HUES64 (cell line): ENCODE data around the gene CDCP2.
"Not testable (repeated sequence)": the region's sequence is repeated elsewhere in the genome, so short reads cannot be mapped to it uniquely, and the experiment has no call there.

Experiments
- H3K27ac ChIP-seq: 2 replicates; pipeline ENCODE4 v1.7.0; 2013; ENCODE audit warnings: low read depth, low read length, inconsistent platforms
- H3K27me3 ChIP-seq: 2 replicates; pipeline ENCODE4 v1.6.1; 2013; ENCODE audit warnings: mild to moderate bottlenecking, low read length; ENCODE audit not compliant: insufficient read depth
- H3K36me3 ChIP-seq: 2 replicates; pipeline ENCODE4 v1.6.1; 2013; ENCODE audit warnings: mild to moderate bottlenecking, low read length; ENCODE audit not compliant: insufficient read depth
- H3K4me1 ChIP-seq: 2 replicates; pipeline ENCODE4 v1.6.1; 2013; ENCODE audit warnings: mild to moderate bottlenecking, low read length, moderate library complexity; ENCODE audit not compliant: insufficient read depth
- H3K4me3 ChIP-seq: 2 replicates; pipeline ENCODE4 v1.5.1; 2013; ENCODE audit warnings: mild to moderate bottlenecking, low read length, moderate library complexity
- H3K9ac ChIP-seq: 2 replicates; pipeline ENCODE4 v1.6.1; 2013; ENCODE audit warnings: mild to moderate bottlenecking, low read depth, low read length
- H3K9me3 ChIP-seq: 2 replicates; pipeline ENCODE4 v1.6.1; 2013; ENCODE audit warnings: low read depth, low read length; ENCODE audit not compliant: insufficient read depth
- WGBS: fragments of 150-250, 120-280 bp; methylation state at CpG from one replicate; pipeline ENCODE4 v1.1.7; 2013; ENCODE audit warnings: missing lambda C conversion rate; 5-methylcytosine and 5-hydroxymethylcytosine counted together

The CDCP2 gene

DNA sequence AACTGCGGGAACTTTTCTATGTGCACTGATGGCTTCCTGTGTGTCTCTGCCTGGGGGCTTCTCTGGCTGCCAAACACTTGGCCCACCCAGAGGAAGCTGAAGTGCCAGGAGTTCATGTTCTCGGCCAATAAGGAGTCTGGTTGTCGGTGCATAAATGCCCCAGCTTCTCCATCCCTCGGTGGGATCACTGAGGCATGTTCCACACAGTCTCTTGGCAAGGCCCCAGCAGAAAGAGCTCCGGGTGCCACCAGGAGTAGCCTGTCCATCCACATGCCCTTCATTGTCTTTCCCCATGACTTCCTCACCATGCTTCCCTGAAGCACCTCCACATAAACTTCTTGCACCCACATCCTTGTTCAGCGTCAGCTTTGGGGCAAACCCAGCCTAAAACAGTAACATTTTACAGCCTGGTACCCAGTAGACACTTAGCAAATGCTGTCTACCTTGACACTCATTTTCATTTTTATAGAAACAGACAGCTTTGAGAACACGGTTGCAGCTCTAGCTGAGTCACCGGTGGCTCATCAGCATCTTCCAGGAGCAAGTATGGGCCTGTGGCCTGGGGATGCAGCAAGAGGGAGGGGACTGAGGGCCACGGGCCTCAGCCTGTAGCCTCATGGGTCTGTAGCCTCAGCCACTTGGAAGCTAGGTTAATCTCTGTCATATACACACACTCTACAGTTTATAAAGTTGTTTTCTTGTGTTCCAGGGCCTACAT lies 14.8 kb upstream of the CDCP2 start:
- Histone ChIP-seq H3K9ac (no peak overlapping the region), H3K4me1 (no peaks in the 10 kb centered on the region), H3K4me3 (no peak overlapping the region), H3K27ac (no peak overlapping the region), H3K36me3 (no peaks in the 10 kb centered on the region), H3K9me3 (no peaks in the 10 kb centered on the region), H3K27me3 (no peaks in the 10 kb centered on the region)
- WGBS, result 92% methylated on average over 9 of the region's 9 CpGs

GRCh38 chr1:54166357-54166756 lies 13.6 kb upstream of the CDCP2 start:
- H3K4me1 ChIP-seq, H3K9me3 ChIP-seq, H3K27ac ChIP-seq, H3K4me3 ChIP-seq, H3K9ac ChIP-seq, H3K27me3 ChIP-seq, H3K36me3 ChIP-seq: not testable (repeated sequence)
- WGBS, result 88% methylated on average over 8 of the region's 8 CpGs

DNA sequence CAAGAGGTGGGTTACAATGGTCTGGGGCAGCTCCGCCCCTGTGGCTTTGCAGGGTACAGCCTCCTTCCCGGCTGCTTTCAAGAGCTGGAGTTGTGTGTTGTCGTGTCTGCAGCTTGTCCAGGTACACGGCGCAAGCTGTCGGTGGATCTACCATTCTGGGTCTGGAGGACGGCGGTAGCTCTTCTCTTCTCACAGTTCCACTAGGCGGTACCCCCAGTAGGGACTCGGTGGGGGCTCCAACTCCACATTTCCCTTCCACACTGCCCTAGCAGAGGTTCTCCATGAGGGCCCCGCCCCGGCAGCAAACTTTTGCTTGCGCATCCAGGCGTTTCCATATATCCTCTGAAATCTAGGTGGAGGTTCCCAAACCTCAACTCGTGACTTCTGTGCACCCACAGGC lies 12.3 kb upstream of the CDCP2 start:
- Histone ChIP-seq H3K9ac (no peak overlapping the region), H3K27me3 (no peaks in the 10 kb centered on the region), H3K9me3 (no peaks in the 10 kb centered on the region), H3K4me1 (no peaks in the 10 kb centered on the region), H3K4me3 (no peak overlapping the region), H3K36me3 (no peaks in the 10 kb centered on the region), H3K27ac (no peak overlapping the region)
- WGBS, result 93% methylated on average over 15 of the region's 15 CpGs

GRCh38 chr1:54163573-54163972 lies 10.8 kb upstream of the CDCP2 start:
- no peaks in the 10 kb centered on the region for H3K27me3 ChIP-seq
- no peak overlapping the region for H3K4me3 ChIP-seq
- 90% methylated on average over 5 of the region's 5 CpGs for WGBS
- no peak overlapping the region for H3K27ac ChIP-seq
- H3K4me1 ChIP-seq, result no peaks in the 10 kb centered on the region
- H3K9ac ChIP-seq, result no peak overlapping the region
- no peaks in the 10 kb centered on the region for H3K9me3 ChIP-seq
- H3K36me3 ChIP-seq, result no peaks in the 10 kb centered on the region

DNA sequence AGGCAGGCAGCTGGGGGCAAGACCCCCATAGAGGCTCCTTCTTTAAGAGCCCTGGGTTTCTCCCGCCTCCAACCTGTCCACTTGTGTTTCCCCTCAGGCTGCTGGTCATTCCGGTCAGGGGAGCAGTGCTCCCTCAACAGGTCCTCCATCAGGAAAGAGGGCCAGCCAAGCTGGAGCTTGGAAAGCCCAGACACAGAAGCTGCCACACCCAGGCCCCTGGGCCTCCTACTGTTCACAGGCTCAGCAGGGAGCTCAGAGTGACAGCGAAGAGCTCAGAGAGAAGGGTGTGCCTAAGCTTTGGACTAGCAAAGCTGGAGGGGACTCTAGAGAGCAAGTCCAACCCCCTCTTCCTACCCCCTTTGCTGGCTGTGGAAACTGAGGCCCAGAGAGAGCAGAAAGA lies 10.3 kb upstream of the CDCP2 start:
- H3K4me1 ChIP-seq, result no peaks in the 10 kb centered on the region
- no peak overlapping the region for H3K4me3 ChIP-seq
- 86% methylated on average over 3 of the region's 3 CpGs for whole genome bisulfite sequencing
- no peaks in the 10 kb centered on the region for H3K36me3 ChIP-seq
- no peaks in the 10 kb centered on the region for H3K27me3 ChIP-seq
- no peak overlapping the region for H3K27ac ChIP-seq
- H3K9ac ChIP-seq, result no peak overlapping the region
- no peaks in the 10 kb centered on the region for H3K9me3 ChIP-seq

GRCh38 chr1:54161495-54162168 lies 8.8 kb upstream of the CDCP2 start:
- Histone ChIP-seq H3K27ac (no peak overlapping the region), H3K4me1 (no peaks in the 10 kb centered on the region), H3K9ac (no peak overlapping the region), H3K9me3 (no peaks in the 10 kb centered on the region), H3K4me3 (no peak overlapping the region), H3K27me3 (no peaks in the 10 kb centered on the region), H3K36me3 (no peaks in the 10 kb centered on the region)
- WGBS, result 91% methylated on average over 6 of the region's 6 CpGs

GRCh38 chr1:54160351-54160750 lies 7.6 kb upstream of the CDCP2 start:
- Histone ChIP-seq H3K27ac (no peak overlapping the region), H3K4me3 (no peak overlapping the region), H3K9ac (no peak overlapping the region), H3K9me3 (no peaks in the 10 kb centered on the region), H3K27me3 (no peaks in the 10 kb centered on the region), H3K36me3 (no peaks in the 10 kb centered on the region), H3K4me1 (no peaks in the 10 kb centered on the region)
- 78% methylated on average over 3 of the region's 3 CpGs for WGBS

GRCh38 chr1:54159733-54160316 lies 7.0 kb upstream of the CDCP2 start:
- H3K9me3 ChIP-seq, result no peaks in the 10 kb centered on the region
- H3K27ac ChIP-seq, result no peak overlapping the region
- no peak overlapping the region for H3K9ac ChIP-seq
- H3K36me3 ChIP-seq, result no peaks in the 10 kb centered on the region
- no peaks in the 10 kb centered on the region for H3K4me1 ChIP-seq
- 81% methylated on average over 4 of the region's 4 CpGs for WGBS
- no peak overlapping the region for H3K4me3 ChIP-seq
- no peaks in the 10 kb centered on the region for H3K27me3 ChIP-seq

DNA sequence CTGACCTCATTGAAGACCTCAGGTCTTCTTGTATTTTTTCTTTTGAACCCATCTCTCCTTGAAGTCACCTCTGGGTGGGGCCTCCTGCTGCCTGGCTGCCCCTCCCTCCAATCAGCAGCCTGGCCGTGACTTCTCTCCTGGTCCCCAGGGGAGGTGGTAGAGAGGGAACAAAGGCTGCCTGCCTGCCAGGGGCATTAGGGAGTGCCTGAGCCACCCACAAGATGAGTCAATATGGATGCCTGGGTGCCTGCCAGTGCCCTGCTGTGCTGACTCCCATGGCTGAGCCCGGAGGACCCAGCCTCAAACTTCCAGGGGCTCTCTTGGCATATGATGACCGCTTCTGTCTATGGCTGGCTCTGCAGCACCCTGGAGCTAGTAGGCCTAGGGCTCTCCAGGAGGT lies 5.3 kb upstream of the CDCP2 start:
- Histone ChIP-seq H3K4me1 (no peaks in the 10 kb centered on the region), H3K4me3 (no peak overlapping the region), H3K9me3 (no peaks in the 10 kb centered on the region), H3K27ac (no peak overlapping the region), H3K9ac (no peak overlapping the region), H3K27me3 (no peaks in the 10 kb centered on the region), H3K36me3 (no peaks in the 10 kb centered on the region)
- 78% methylated on average over 3 of the region's 3 CpGs for WGBS

DNA sequence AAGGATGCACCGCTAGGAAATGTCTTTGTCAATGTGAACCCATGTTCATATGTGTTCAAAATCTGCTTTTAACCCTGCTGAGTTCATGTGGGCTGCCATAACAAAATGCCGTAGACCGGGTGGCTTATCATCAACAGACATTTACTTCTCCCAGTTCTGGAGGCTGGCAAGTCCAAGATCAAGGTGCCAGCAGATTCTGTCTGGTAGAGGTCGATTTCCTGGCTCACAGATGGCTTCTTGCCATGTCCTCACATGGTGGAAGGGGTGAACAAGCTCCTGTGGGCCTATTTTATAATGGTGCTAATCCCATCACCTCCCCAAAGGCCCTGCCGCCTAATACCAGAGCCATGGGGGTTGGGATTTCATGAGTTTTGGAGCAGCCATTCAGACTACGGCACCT lies 4.6 kb upstream of the CDCP2 start:
- Histone ChIP-seq H3K9ac (no peak overlapping the region), H3K4me3 (no peak overlapping the region), H3K36me3 (no peaks in the 10 kb centered on the region), H3K4me1 (no peaks in the 10 kb centered on the region), H3K9me3 (no peaks in the 10 kb centered on the region), H3K27ac (no peak overlapping the region), H3K27me3 (no peaks in the 10 kb centered on the region)
- 87% methylated on average over 6 of the region's 6 CpGs for WGBS

DNA sequence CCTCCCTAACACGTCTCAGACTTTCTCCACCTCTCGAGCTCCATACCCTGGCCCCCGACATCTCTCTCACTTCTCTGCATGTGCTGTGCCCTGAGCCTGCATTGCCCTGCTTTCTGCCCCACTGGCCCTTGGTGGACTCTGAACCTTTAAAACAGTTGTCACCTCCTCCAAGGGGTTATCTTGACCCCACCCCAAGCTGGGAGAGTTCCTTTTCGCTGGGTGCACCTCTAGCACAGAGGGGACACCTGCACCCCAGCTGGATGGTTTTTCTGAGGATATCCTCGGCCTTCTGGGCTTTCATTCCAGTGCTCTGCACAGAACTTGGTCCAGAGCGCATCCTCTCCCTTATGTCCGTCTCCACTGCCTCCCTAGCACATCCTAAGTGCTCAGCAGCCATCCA lies 4.2 kb upstream of the CDCP2 start:
- no peak overlapping the region for H3K4me3 ChIP-seq
- H3K27ac ChIP-seq, result no peak overlapping the region
- H3K27me3 ChIP-seq, result no peaks in the 10 kb centered on the region
- WGBS, result 86% methylated on average over 7 of the region's 7 CpGs
- no peaks in the 10 kb centered on the region for H3K4me1 ChIP-seq
- no peaks in the 10 kb centered on the region for H3K9me3 ChIP-seq
- no peaks in the 10 kb centered on the region for H3K36me3 ChIP-seq
- H3K9ac ChIP-seq, result no peak overlapping the region
